HUES6 (cell line): ENCODE measurements around the gene CARMIL1.

Experiments used
- H3K27ac ChIP-seq: 2 replicates; pipeline ENCODE4 v1.7.0; 2013; ENCODE audit warnings: low read depth, mild to moderate bottlenecking, low read length, inconsistent platforms
- H3K27me3 ChIP-seq: 2 replicates; pipeline ENCODE4 v1.6.1; 2013; ENCODE audit warnings: low read length; ENCODE audit not compliant: control insufficient read depth, insufficient read depth
- H3K36me3 ChIP-seq: 2 replicates; pipeline ENCODE4 v1.6.1; 2013; ENCODE audit warnings: low read length; ENCODE audit not compliant: control insufficient read depth, insufficient read depth
- H3K4me1 ChIP-seq: 2 replicates; pipeline ENCODE4 v1.6.1; 2013; ENCODE audit warnings: low read length; ENCODE audit not compliant: control insufficient read depth, insufficient read depth
- H3K4me3 ChIP-seq: 2 replicates; pipeline ENCODE4 v1.5.1; 2013; ENCODE audit warnings: low read depth, low read length
- H3K9ac ChIP-seq: one replicate; pipeline ENCODE4 v1.6.1; 2013; ENCODE audit warnings: mild to moderate bottlenecking, low read length
- H3K9me3 ChIP-seq: 2 replicates; pipeline ENCODE4 v1.6.1; 2013; ENCODE audit warnings: low read depth, low read length; ENCODE audit not compliant: control insufficient read depth, insufficient read depth

The CARMIL1 gene

GRCh38 chr6:25542984-25543910 lies 264.1 kb downstream of the CARMIL1 start:
- no peaks in the 10 kb centered on the region for H3K4me1 ChIP-seq
- H3K36me3 ChIP-seq, result peaks cover under 1% of the 10 kb centered on the region; the same call in 1 of the 2 replicates
- no peak overlapping the region for H3K4me3 ChIP-seq
- H3K27ac ChIP-seq, result no peak overlapping the region
- H3K27me3 ChIP-seq, result no peaks in the 10 kb centered on the region
- no peak overlapping the region for H3K9ac ChIP-seq
- no peaks in the 10 kb centered on the region for H3K9me3 ChIP-seq

- no peaks in the 10 kb centered on the region for H3K9me3 ChIP-seq
- no peaks in the 10 kb centered on the region for H3K27me3 ChIP-seq
- H3K4me3 ChIP-seq, result no peak overlapping the region
- H3K4me1 ChIP-seq, result no peaks in the 10 kb centered on the region
- no peaks in the 10 kb centered on the region; the same call in 1 of the 2 replicates for H3K36me3 ChIP-seq
- H3K27ac ChIP-seq, result no peak overlapping the region
- no peak overlapping the region for H3K9ac ChIP-seq
These were observed 265.7 kb downstream of the CARMIL1 start for GRCh38 chr6:25544833-25545232.

- no peaks in the 10 kb centered on the region for H3K9me3 ChIP-seq
- no peaks in the 10 kb centered on the region for H3K27me3 ChIP-seq
- H3K4me1 ChIP-seq, result no peaks in the 10 kb centered on the region
- H3K36me3 ChIP-seq, result no peaks in the 10 kb centered on the region
- no peak overlapping the region for H3K9ac ChIP-seq
- no peak overlapping the region for H3K4me3 ChIP-seq
- no peak overlapping the region for H3K27ac ChIP-seq
These were observed 268.6 kb downstream of the CARMIL1 start for GRCh38 chr6:25547797-25548196.

- no peak overlapping the region for H3K9ac ChIP-seq
- H3K36me3 ChIP-seq, result no peaks in the 10 kb centered on the region
- no peak overlapping the region for H3K27ac ChIP-seq
- no peak overlapping the region for H3K4me3 ChIP-seq
- no peaks in the 10 kb centered on the region for H3K9me3 ChIP-seq
- no peaks in the 10 kb centered on the region for H3K4me1 ChIP-seq
- no peaks in the 10 kb centered on the region for H3K27me3 ChIP-seq
These were observed 269.3 kb downstream of the CARMIL1 start for GRCh38 chr6:25548451-25548850.

GRCh38 chr6:25550631-25551030 lies 271.5 kb downstream of the CARMIL1 start:
- H3K27me3 ChIP-seq, result no peaks in the 10 kb centered on the region

GRCh38 chr6:25553502-25553901 lies 274.3 kb downstream of the CARMIL1 start:
- H3K36me3 ChIP-seq, result no peaks in the 10 kb centered on the region
- H3K27ac ChIP-seq, result no peak overlapping the region
- H3K9me3 ChIP-seq, result no peaks in the 10 kb centered on the region
- peaks cover 1% of the 10 kb centered on the region; the same call in 1 of the 2 replicates for H3K4me1 ChIP-seq
- H3K9ac ChIP-seq, result no peak overlapping the region
- H3K27me3 ChIP-seq, result no peaks in the 10 kb centered on the region
- H3K4me3 ChIP-seq, result no peak overlapping the region

More at GRCh38 chr6:25550631-25551030, 271.5 kb downstream of the CARMIL1 start:
- Histone ChIP-seq H3K9ac (no peak overlapping the region), H3K36me3 (no peaks in the 10 kb centered on the region), H3K27ac (no peak overlapping the region), H3K4me1 (no peaks in the 10 kb centered on the region), H3K9me3 (no peaks in the 10 kb centered on the region), H3K4me3 (no peak overlapping the region)

- no peaks in the 10 kb centered on the region for H3K9me3 ChIP-seq
- no peak overlapping the region for H3K27ac ChIP-seq
- no peaks in the 10 kb centered on the region for H3K36me3 ChIP-seq
- no peaks in the 10 kb centered on the region for H3K27me3 ChIP-seq
- H3K4me1 ChIP-seq, result peaks cover 3% of the 10 kb centered on the region; the same call in 1 of the 2 replicates
- H3K9ac ChIP-seq, result no peak overlapping the region
- H3K4me3 ChIP-seq, result no peak overlapping the region
These were observed 276.0 kb downstream of the CARMIL1 start for GRCh38 chr6:25555188-25555587.

GRCh38 chr6:25556516-25556915 lies 277.3 kb downstream of the CARMIL1 start:
- Histone ChIP-seq H3K4me1 (peaks cover 3% of the 10 kb centered on the region; the same call in 1 of the 2 replicates), H3K4me3 (no peak overlapping the region), H3K9ac (no peak overlapping the region), H3K27me3 (no peaks in the 10 kb centered on the region), H3K27ac (no peak overlapping the region), H3K9me3 (no peaks in the 10 kb centered on the region), H3K36me3 (no peaks in the 10 kb centered on the region)

GRCh38 chr6:25558155-25558817 lies 279.1 kb downstream of the CARMIL1 start:
- Histone ChIP-seq H3K4me3 (no peak overlapping the region), H3K27me3 (no peaks in the 10 kb centered on the region), H3K36me3 (no peaks in the 10 kb centered on the region), H3K9me3 (no peaks in the 10 kb centered on the region), H3K27ac (no peak overlapping the region), H3K9ac (no peak overlapping the region), H3K4me1 (peaks cover 3% of the 10 kb centered on the region; the same call in 1 of the 2 replicates)

GRCh38 chr6:25560865-25561264 lies 281.7 kb downstream of the CARMIL1 start:
- H3K4me3 ChIP-seq, result no peak overlapping the region
- H3K27me3 ChIP-seq, result no peaks in the 10 kb centered on the region
- no peaks in the 10 kb centered on the region for H3K36me3 ChIP-seq
- peaks cover 3% of the 10 kb centered on the region; the same call in 1 of the 2 replicates for H3K4me1 ChIP-seq
- no peaks in the 10 kb centered on the region for H3K9me3 ChIP-seq
- H3K27ac ChIP-seq, result no peak overlapping the region
- no peak overlapping the region for H3K9ac ChIP-seq

GRCh38 chr6:25564943-25565342 lies 285.8 kb downstream of the CARMIL1 start:
- Histone ChIP-seq H3K4me3 (no peak overlapping the region), H3K9ac (no peak overlapping the region), H3K27me3 (no peaks in the 10 kb centered on the region)

More at GRCh38 chr6:25564943-25565342, 285.8 kb downstream of the CARMIL1 start:
- Histone ChIP-seq H3K36me3 (no peaks in the 10 kb centered on the region), H3K27ac (no peak overlapping the region), H3K4me1 (no peaks in the 10 kb centered on the region), H3K9me3 (no peaks in the 10 kb centered on the region)
